HEK293 (cell line): ENCODE data around the gene KRTAP3-1.

Source experiments
- CTCF ChIA-PET: fragments of 350-600 bp; formaldehyde crosslinking; extraction: SDS; loops from one replicate; lab custom pipeline; 2021; ENCODE audit warnings: antibody characterized with exemption; lab: Yijun Ruan, JAX
- POLR2A ChIA-PET: fragments of 300-600 bp; formaldehyde crosslinking; extraction: SDS; loops from one replicate; lab custom pipeline; 2020; ENCODE audit warnings: antibody characterized with exemption, inconsistent platforms; lab: Yijun Ruan, JAX
- H3K27ac ChIP-seq: fragments of 200-500 bp; sonication (Bioruptor generic); 2 replicates; pipeline ENCODE4 v1.5.1; 2014; ENCODE audit warnings: low read depth, low read length, control low read depth, inconsistent platforms; ENCODE audit errors: extremely low read depth
- H3K36me3 ChIP-seq, 2 experiments: fragments of 200-500 bp in 1 of 2; sonication (Bioruptor generic) in 1 of 2; 1 replicate in 1 of 2; 2 replicates in 1 of 2; pipeline ENCODE4 v1.5.1; 2014 to 2017; ENCODE audit warnings: inconsistent platforms in 2 of 2, low read length in 2 of 2; ENCODE audit not compliant: control insufficient read depth in 2 of 2, insufficient read depth in 1 of 2
- H3K4me1 ChIP-seq: fragments of 200-500 bp; sonication (Bioruptor generic); 2 replicates; pipeline ENCODE4 v1.5.1; 2014; ENCODE audit warnings: mild to moderate bottlenecking, low read length, inconsistent platforms; ENCODE audit not compliant: control insufficient read depth, insufficient read depth
- H3K4me3 ChIP-seq: 2 replicates; pipeline ENCODE4 v1.5.1; 2011; ENCODE audit warnings: low read depth, mild to moderate bottlenecking, control low read depth, low read length, moderate library complexity
- H3K9me3 ChIP-seq: fragments of 200-500 bp; sonication (Bioruptor generic); 2 replicates; pipeline ENCODE4 v1.5.1; 2014; ENCODE audit warnings: low read depth, low read length, inconsistent platforms; ENCODE audit not compliant: control insufficient read depth, insufficient read depth
- HOXA7 ChIP-seq: sonication (generic); formaldehyde crosslinking; IDR thresholded peaks from 2 replicates; pipeline ENCODE4 v1.8.1; 2022; ENCODE audit warnings: missing genetic modification reagents, borderline replicate concordance
- KLF7 ChIP-seq: fragments of 450-650 bp; formaldehyde crosslinking; IDR thresholded peaks from 2 replicates; pipeline ENCODE4 v1.5.1; 2016; ENCODE audit warnings: missing biosample characterization, missing genetic modification characterization, borderline replicate concordance
- REPIN1 ChIP-seq: fragments of 450-650 bp; formaldehyde crosslinking; IDR thresholded peaks from 2 replicates; pipeline ENCODE4 v1.5.1; 2017; ENCODE audit warnings: missing biosample characterization, missing genetic modification characterization, low read depth
- SCRT1 ChIP-seq: fragments of 450-650 bp; formaldehyde crosslinking; IDR thresholded peaks from 2 replicates; pipeline ENCODE4 v1.5.1; 2016; ENCODE audit warnings: missing biosample characterization, missing genetic modification characterization, borderline replicate concordance
- SETDB1 ChIP-seq: IDR thresholded peaks from one replicate; pipeline ENCODE4 v1.6.1; 2017; ENCODE audit warnings: mild to moderate bottlenecking, low read length, moderate library complexity, mixed read lengths; ENCODE audit not compliant: insufficient read length
- TCF7L2 ChIP-seq: IDR thresholded peaks from 2 replicates; pipeline ENCODE4 v1.6.1; 2011; ENCODE audit warnings: low read depth, mild to moderate bottlenecking, inconsistent platforms, low read length, moderate library complexity, borderline replicate concordance
- ZBTB8A ChIP-seq: fragments of 450-650 bp; formaldehyde crosslinking; IDR thresholded peaks from 2 replicates; pipeline ENCODE4 v1.5.1; 2016; ENCODE audit warnings: missing biosample characterization, missing genetic modification characterization
- ZNF132 ChIP-seq: fragments of 450-650 bp; formaldehyde crosslinking; IDR thresholded peaks from 2 replicates; pipeline ENCODE4 v1.5.1; 2017; ENCODE audit warnings: missing biosample characterization, missing genetic modification characterization, borderline replicate concordance
- ZNF174 ChIP-seq: fragments of 450-650 bp; formaldehyde crosslinking; IDR thresholded peaks from 2 replicates; pipeline ENCODE4 v1.5.0; 2017; ENCODE audit warnings: missing biosample characterization, mild to moderate bottlenecking, missing genetic modification characterization
- ZNF37A ChIP-seq: fragments of 450-650 bp; IDR thresholded peaks from 2 replicates; pipeline ENCODE4 v1.5.1; 2018; ENCODE audit warnings: missing biosample characterization, missing genetic modification characterization
- ZNF423 ChIP-seq: fragments of 450-650 bp; formaldehyde crosslinking; IDR thresholded peaks from 2 replicates; pipeline ENCODE4 v1.5.1; 2016; ENCODE audit warnings: missing biosample characterization, missing genetic modification characterization
- TF ChIP-seq, protein P1 (sequence below): fragments of 450-650 bp; formaldehyde crosslinking; IDR thresholded peaks from 2 replicates; pipeline ENCODE4 v1.5.1; 2016; ENCODE audit warnings: missing biosample characterization, missing genetic modification characterization
- TF ChIP-seq, protein P2 (sequence below): fragments of 450-650 bp; formaldehyde crosslinking; IDR thresholded peaks from 2 replicates; pipeline ENCODE4 v1.5.1; 2016; ENCODE audit warnings: missing biosample characterization, missing genetic modification characterization
- TF ChIP-seq, protein P3 (sequence below): fragments of 450-650 bp; formaldehyde crosslinking; conservative IDR thresholded peaks from 2 replicates; pipeline ENCODE4 v1.5.1; 2016; ENCODE audit warnings: low read depth, missing biosample characterization, missing genetic modification characterization
- TF ChIP-seq, protein P4 (sequence below): fragments of 450-650 bp; formaldehyde crosslinking; IDR thresholded peaks from 2 replicates; pipeline ENCODE4 v1.5.1; 2016; ENCODE audit warnings: missing biosample characterization, missing genetic modification characterization, low read depth

KRTAP3-1 gene

DNA sequence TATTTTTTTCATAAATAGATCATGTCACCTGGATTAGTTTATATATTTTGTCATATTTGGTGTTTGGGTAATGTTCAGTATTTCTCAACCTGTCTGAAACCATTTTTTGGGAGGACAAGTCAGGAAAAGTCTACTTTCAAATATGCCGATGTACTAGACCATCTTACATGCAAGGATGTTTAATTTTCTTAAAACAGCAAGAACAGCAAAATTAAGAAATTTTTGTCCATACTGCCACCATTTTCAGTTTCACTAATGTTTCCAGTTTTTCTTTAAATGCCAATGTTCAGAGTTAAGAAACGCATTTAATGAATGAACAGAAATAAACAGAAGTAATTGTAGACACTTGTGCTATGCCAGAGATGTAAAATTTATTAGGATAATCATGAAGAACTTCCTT lies 15.8 kb downstream of the KRTAP3-1 start:
- TF ChIP-seq KLF7 (tag by site-specific recombination) (no peak), TCF7L2 (no peak), ZNF423 (tag by site-specific recombination) (no peak), SCRT1 (no peak), ZNF174 (tag by site-specific recombination) (no peak)
- TF ChIP-seq, protein P1, sequence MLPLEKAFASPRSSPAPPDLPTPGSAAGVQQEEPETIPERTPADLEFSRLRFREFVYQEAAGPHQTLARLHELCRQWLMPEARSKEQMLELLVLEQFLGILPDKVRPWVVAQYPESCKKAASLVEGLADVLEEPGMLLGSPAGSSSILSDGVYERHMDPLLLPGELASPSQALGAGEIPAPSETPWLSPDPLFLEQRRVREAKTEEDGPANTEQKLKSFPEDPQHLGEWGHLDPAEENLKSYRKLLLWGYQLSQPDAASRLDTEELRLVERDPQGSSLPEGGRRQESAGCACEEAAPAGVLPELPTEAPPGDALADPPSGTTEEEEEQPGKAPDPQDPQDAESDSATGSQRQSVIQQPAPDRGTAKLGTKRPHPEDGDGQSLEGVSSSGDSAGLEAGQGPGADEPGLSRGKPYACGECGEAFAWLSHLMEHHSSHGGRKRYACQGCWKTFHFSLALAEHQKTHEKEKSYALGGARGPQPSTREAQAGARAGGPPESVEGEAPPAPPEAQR (tag by site-specific recombination) = no peak
- TF ChIP-seq, protein P2, sequence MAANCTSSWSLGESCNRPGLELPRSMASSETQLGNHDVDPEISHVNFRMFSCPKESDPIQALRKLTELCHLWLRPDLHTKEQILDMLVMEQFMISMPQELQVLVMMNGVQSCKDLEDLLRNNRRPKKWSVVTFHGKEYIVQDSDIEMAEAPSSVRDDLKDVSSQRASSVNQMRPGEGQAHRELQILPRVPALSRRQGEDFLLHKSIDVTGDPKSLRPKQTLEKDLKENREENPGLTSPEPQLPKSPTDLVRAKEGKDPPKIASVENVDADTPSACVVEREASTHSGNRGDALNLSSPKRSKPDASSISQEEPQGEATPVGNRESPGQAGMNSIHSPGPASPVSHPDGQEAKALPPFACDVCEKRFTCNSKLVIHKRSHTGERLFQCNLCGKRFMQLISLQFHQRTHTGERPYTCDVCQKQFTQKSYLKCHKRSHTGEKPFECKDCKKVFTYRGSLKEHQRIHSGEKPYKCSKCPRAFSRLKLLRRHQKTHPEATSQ (tag by site-specific recombination) = no peak
- TF ChIP-seq, protein P3, sequence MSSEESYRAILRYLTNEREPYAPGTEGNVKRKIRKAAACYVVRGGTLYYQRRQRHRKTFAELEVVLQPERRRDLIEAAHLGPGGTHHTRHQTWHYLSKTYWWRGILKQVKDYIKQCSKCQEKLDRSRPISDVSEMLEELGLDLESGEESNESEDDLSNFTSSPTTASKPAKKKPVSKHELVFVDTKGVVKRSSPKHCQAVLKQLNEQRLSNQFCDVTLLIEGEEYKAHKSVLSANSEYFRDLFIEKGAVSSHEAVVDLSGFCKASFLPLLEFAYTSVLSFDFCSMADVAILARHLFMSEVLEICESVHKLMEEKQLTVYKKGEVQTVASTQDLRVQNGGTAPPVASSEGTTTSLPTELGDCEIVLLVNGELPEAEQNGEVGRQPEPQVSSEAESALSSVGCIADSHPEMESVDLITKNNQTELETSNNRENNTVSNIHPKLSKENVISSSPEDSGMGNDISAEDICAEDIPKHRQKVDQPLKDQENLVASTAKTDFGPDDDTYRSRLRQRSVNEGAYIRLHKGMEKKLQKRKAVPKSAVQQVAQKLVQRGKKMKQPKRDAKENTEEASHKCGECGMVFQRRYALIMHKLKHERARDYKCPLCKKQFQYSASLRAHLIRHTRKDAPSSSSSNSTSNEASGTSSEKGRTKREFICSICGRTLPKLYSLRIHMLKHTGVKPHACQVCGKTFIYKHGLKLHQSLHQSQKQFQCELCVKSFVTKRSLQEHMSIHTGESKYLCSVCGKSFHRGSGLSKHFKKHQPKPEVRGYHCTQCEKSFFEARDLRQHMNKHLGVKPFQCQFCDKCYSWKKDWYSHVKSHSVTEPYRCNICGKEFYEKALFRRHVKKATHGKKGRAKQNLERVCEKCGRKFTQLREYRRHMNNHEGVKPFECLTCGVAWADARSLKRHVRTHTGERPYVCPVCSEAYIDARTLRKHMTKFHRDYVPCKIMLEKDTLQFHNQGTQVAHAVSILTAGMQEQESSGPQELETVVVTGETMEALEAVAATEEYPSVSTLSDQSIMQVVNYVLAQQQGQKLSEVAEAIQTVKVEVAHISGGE (tag by site-specific recombination) = no peak
- no peaks in the 10 kb centered on the region for H3K4me1 ChIP-seq
- H3K9me3 ChIP-seq = no peaks in the 10 kb centered on the region
- ChIA-PET CTCF (interaction anchor here (0.5 to 0.8 kb wide), 4 partner anchors 106 to 366 kb away, joined by 3 to 5 read pairs (median 4); no protein-coding TSS in a partner anchor), POLR2A (no interaction called here)
- H3K27ac ChIP-seq = no peak overlapping the region
- H3K4me3 ChIP-seq = no peak overlapping the region
- no peaks in the 10 kb centered on the region for H3K36me3 ChIP-seq

DNA sequence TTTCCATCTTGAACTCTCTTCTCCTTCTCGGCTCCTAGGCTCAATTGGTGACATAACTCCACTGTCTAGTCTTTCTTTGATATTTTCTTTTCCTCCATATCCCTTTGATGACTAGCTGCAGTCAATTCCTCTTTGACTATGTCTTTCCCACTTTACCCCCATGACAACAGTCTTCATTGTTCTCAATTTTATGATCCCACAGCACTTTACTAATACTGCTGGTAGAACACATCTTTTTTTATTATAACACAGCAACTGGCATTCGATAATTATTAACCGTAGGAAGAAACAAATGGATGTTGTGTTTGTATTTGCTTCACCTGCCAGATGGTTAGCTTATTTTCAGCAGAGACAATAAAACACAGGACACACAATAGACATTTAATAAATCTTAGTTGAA lies 16.3 kb downstream of the KRTAP3-1 start:
- Histone ChIP-seq H3K27ac (no peak overlapping the region), H3K9me3 (no peaks in the 10 kb centered on the region), H3K4me1 (no peaks in the 10 kb centered on the region), H3K36me3 (no peaks in the 10 kb centered on the region), H3K4me3 (no peak overlapping the region)
- ChIA-PET POLR2A (no interaction called here), CTCF (interaction anchor here (0.5 to 0.8 kb wide), 3 partner anchors 106 to 366 kb away, joined by 3 to 5 read pairs (median 4); no protein-coding TSS in a partner anchor)
- no peak for TF ChIP-seq ZNF132 (tag by site-specific recombination)
- no peak for TF ChIP-seq SETDB1
- TF ChIP-seq REPIN1 (tag by site-specific recombination) = no peak
- no peak for TF ChIP-seq ZBTB8A (tag by site-specific recombination)
- TF ChIP-seq ZNF37A (tag by site-specific recombination) = no peak
- TF ChIP-seq, protein P4, sequence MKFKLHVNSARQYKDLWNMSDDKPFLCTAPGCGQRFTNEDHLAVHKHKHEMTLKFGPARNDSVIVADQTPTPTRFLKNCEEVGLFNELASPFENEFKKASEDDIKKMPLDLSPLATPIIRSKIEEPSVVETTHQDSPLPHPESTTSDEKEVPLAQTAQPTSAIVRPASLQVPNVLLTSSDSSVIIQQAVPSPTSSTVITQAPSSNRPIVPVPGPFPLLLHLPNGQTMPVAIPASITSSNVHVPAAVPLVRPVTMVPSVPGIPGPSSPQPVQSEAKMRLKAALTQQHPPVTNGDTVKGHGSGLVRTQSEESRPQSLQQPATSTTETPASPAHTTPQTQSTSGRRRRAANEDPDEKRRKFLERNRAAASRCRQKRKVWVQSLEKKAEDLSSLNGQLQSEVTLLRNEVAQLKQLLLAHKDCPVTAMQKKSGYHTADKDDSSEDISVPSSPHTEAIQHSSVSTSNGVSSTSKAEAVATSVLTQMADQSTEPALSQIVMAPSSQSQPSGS = no peak
- TF ChIP-seq HOXA7 = no peak
- TF ChIP-seq, all 188 proteins: peak for 0
